ENCODE results near the gene LEF1. TPM values are rescaled to one million over a fixed set of nuclear protein-coding genes. Genes with fewer than 3 reads are reported as not detected.

Gene LEF1
- total RNA-seq, 2 donors from 2014 or later = 22.4 to 26.8 TPM

GRCh38 chr4:108035691-108036090, 133.0 kb downstream of the LEF1 start:
- Histone ChIP-seq H3K27me3 (replicated peaks; ENCODE audit: insufficient read depth) (no peaks in the 10 kb centered on the region), H3K9me3 (no peaks in the 10 kb centered on the region), H3K4me3 (no peak overlapping the region), H3K27ac (no peak overlapping the region), H3K36me3 (no peaks in the 10 kb centered on the region), H3K4me1 (replicated peaks) (no peaks in the 10 kb centered on the region)
- TF ChIP-seq POLR2A (IDR thresholded peaks at IDR 0.05) (no peak), CTCF (IDR thresholded peaks at IDR 0.05) (no peak)
- 91% methylated on average over 6 of the region's 6 CpGs for WGBS
- intact Hi-C loops (cut with DNase I) = no loop called here
- DNase-seq (ENCODE audit: low spot score) = no peak

- Histone ChIP-seq H3K4me3 (no peak overlapping the region), H3K9me3 (no peaks in the 10 kb centered on the region), H3K27ac (no peak overlapping the region), H3K4me1 (replicated peaks) (no peaks in the 10 kb centered on the region), H3K27me3 (replicated peaks; ENCODE audit: insufficient read depth) (no peaks in the 10 kb centered on the region), H3K36me3 (peaks cover 0 to under 1% of the 10 kb centered on the region in 2 donors)
- intact Hi-C loops (cut with DNase I) = no loop called here
- WGBS = 80% methylated on average over 7 of the region's 7 CpGs
- no peak for DNase-seq (ENCODE audit: low spot score)
- no peak for TF ChIP-seq CTCF (IDR thresholded peaks at IDR 0.05)
Observed at GRCh38 chr4:108034565-108034964, 134.2 kb downstream of the LEF1 start.

- H3K9me3 ChIP-seq = no peaks in the 10 kb centered on the region
- H3K4me3 ChIP-seq = no peak overlapping the region
- H3K27me3 ChIP-seq (replicated peaks; ENCODE audit: insufficient read depth) = no peaks in the 10 kb centered on the region
- intact Hi-C loops (cut with DNase I) = no loop called here
- TF ChIP-seq CTCF (IDR thresholded peaks at IDR 0.05) (no peak), POLR2AphosphoS5 (IDR thresholded peaks at IDR 0.05) (no peak), POLR2A (IDR thresholded peaks at IDR 0.05) (no peak)
- no peaks in the 10 kb centered on the region for H3K4me1 ChIP-seq (replicated peaks)
- no peak overlapping the region for H3K27ac ChIP-seq
- peaks cover 0 to 4% of the 10 kb centered on the region in 2 donors for H3K36me3 ChIP-seq
- no peak for DNase-seq (ENCODE audit: low spot score)
Observed at GRCh38 chr4:108033348-108033747, 135.4 kb downstream of the LEF1 start.

- no peaks in the 10 kb centered on the region for H3K9me3 ChIP-seq
- peaks cover 0 to 4% of the 10 kb centered on the region in 2 donors for H3K36me3 ChIP-seq
- intact Hi-C loops (cut with DNase I) = no loop called here
Observed at GRCh38 chr4:108031427-108032083, 137.2 kb downstream of the LEF1 start.

More at GRCh38 chr4:108031427-108032083, 137.2 kb downstream of the LEF1 start:
- no peak overlapping the region for H3K27ac ChIP-seq
- DNase-seq (ENCODE audit: low spot score) = no peak
- H3K27me3 ChIP-seq (replicated peaks; ENCODE audit: insufficient read depth) = no peaks in the 10 kb centered on the region
- no peaks in the 10 kb centered on the region for H3K4me1 ChIP-seq (replicated peaks)
- WGBS = 95% methylated on average over 4 of the region's 4 CpGs
- H3K4me3 ChIP-seq = no peak overlapping the region
- TF ChIP-seq POLR2AphosphoS5 (IDR thresholded peaks at IDR 0.05) (no peak), POLR2A (IDR thresholded peaks at IDR 0.05) (no peak), CTCF (IDR thresholded peaks at IDR 0.05) (no peak)

Data from prostate gland (tissue), 2 donors.